SK-N-SH treated with all-trans-retinoic acid at 6 μM for 48 hours (cell line): ENCODE measurements around the gene SREBF1.

Source experiments
- ATAC-seq: fragments of 200-7000 bp; cut with Tn5 transposase; 3 replicates; pipeline ENCODE4 v1.9.1; 2020; ENCODE audit warnings: mild to moderate bottlenecking, moderate library complexity
- CSDC2 ChIP-seq: fragments of 250-450 bp; sonication (Bioruptor Pico); IDR thresholded peaks from 2 replicates; pipeline ENCODE4 v1.5.0; 2020; ENCODE audit warnings: mild to moderate bottlenecking, moderate library complexity
- CSRNP3 ChIP-seq: fragments of 250-450 bp; sonication (Bioruptor Pico); IDR thresholded peaks from 2 replicates; pipeline ENCODE4 v1.5.1; 2021; ENCODE audit warnings: mild to moderate bottlenecking, moderate library complexity
- GLIS3 ChIP-seq: fragments of 250-450 bp; sonication (Bioruptor Pico); IDR thresholded peaks from 2 replicates; pipeline ENCODE4 v1.5.0; 2020; ENCODE audit warnings: mild to moderate bottlenecking, moderate library complexity
- PATZ1 ChIP-seq: fragments of 250-450 bp; sonication (Bioruptor Pico); IDR thresholded peaks from 2 replicates; pipeline ENCODE4 v1.8.0; 2020; ENCODE audit warnings: mild to moderate bottlenecking, moderate library complexity, borderline replicate concordance
- SNAI2 ChIP-seq: fragments of 250-450 bp; sonication (Bioruptor Pico); IDR thresholded peaks from 2 replicates; pipeline ENCODE4 v1.5.0; 2020; ENCODE audit warnings: mild to moderate bottlenecking, moderate library complexity
- TCF4 ChIP-seq: fragments of 250-450 bp; sonication (Bioruptor Pico); IDR thresholded peaks from 2 replicates; pipeline ENCODE4 v1.8.0; 2021; ENCODE audit warnings: mild to moderate bottlenecking, moderate library complexity, borderline replicate concordance
- TOX ChIP-seq: fragments of 250-450 bp; sonication (Bioruptor Pico); IDR thresholded peaks from 2 replicates; pipeline ENCODE4 v1.8.0; 2021; ENCODE audit warnings: mild to moderate bottlenecking, moderate library complexity, borderline replicate concordance
- TSHZ2 ChIP-seq: fragments of 250-450 bp; sonication (Bioruptor Pico); IDR thresholded peaks from 2 replicates; pipeline ENCODE4 v1.5.0; 2020; ENCODE audit warnings: mild to moderate bottlenecking, moderate library complexity
- ZFP3 ChIP-seq: fragments of 250-450 bp; sonication (Bioruptor Pico); IDR thresholded peaks from 2 replicates; pipeline ENCODE4 v1.5.0; 2020; ENCODE audit warnings: mild to moderate bottlenecking, moderate library complexity
- ZNF565 ChIP-seq: fragments of 450-650 bp; formaldehyde crosslinking; conservative IDR thresholded peaks from 2 replicates; pipeline ENCODE4 v1.5.0; 2020; ENCODE audit warnings: low read depth, mild to moderate bottlenecking, moderate library complexity

Gene SREBF1

GRCh38 chr17:17848311-17849082 lies 11.7 kb upstream of the SREBF1 start (continued):
- no peak for TF ChIP-seq PATZ1 (CRISPR knock-in tag)

GRCh38 chr17:17847726-17848125 lies 10.9 kb upstream of the SREBF1 start:
- TF ChIP-seq TSHZ2 (CRISPR knock-in tag) (no peak), TCF4 (CRISPR knock-in tag) (no peak), ZNF565 (CRISPR knock-in tag) (no peak)
- no peak for ATAC-seq

GRCh38 chr17:17847118-17847689 lies 10.4 kb upstream of the SREBF1 start:
- no peak for TF ChIP-seq CSRNP3 (CRISPR knock-in tag)
- no peak for ATAC-seq

GRCh38 chr17:17846645-17847044 lies 9.9 kb upstream of the SREBF1 start:
- ATAC-seq = no peak
- TF ChIP-seq SNAI2 (no peak), GLIS3 (CRISPR knock-in tag) (no peak), CSRNP3 (CRISPR knock-in tag) (no peak), PATZ1 (CRISPR knock-in tag) (no peak), TSHZ2 (CRISPR knock-in tag) (no peak)

GRCh38 chr17:17846003-17846402 lies 9.2 kb upstream of the SREBF1 start:
- no peak for TF ChIP-seq ZNF565 (CRISPR knock-in tag)
- TF ChIP-seq TCF4 (CRISPR knock-in tag) = no peak
- no peak for TF ChIP-seq TOX (CRISPR knock-in tag)
- TF ChIP-seq ZFP3 (CRISPR knock-in tag) = no peak
- no peak for TF ChIP-seq CSDC2 (CRISPR knock-in tag)
- no peak for TF ChIP-seq GLIS3 (CRISPR knock-in tag)
- ATAC-seq = no peak
